Peyer's patch (tissue), 4 donors: ENCODE measurements around the gene KMT2E. TPM values are rescaled to one million over a fixed set of nuclear protein-coding genes. Genes with fewer than 3 reads are reported as not detected.
A peak's percentile ranks its signal among the peaks of the same experiment; 100 is the strongest.
"Not testable (repeated sequence)": the region's sequence is repeated elsewhere in the genome, so short reads cannot be mapped to it uniquely, and the experiment has no call there.

Experiments
- DNase-seq, 3 donors: peaks; one replicate each; pipeline ENCODE4 v3.0.0-alpha.2; 2017 to 2019
- H3K27ac ChIP-seq, 4 donors: fragments of 200-600 bp; sonication (generic); one replicate each; pipeline ENCODE4 v1.5.1; 2016 to 2019
- H3K27me3 ChIP-seq, 2 donors: fragments of 200-600 bp; sonication (generic); one replicate each; pipeline ENCODE4 v1.5.1; 2019
- H3K36me3 ChIP-seq, 3 donors: fragments of 200-600 bp; sonication (generic); one replicate each; pipeline ENCODE4 v1.5.1; 2016 to 2019
- H3K4me1 ChIP-seq, 4 donors: fragments of 200-600 bp; sonication (generic); one replicate each; pipeline ENCODE4 v1.5.1; 2016 to 2019
- H3K4me3 ChIP-seq, 4 donors: fragments of 200-600 bp; sonication (generic); 1 replicate in 3 of 4; 2 replicates in 1 of 4; pipeline ENCODE4 v1.5.1; 2016 to 2019; ENCODE audit warnings: mild to moderate bottlenecking in 1 of 4
- H3K9me3 ChIP-seq, 4 donors: fragments of 200-600 bp; sonication (generic); one replicate each; pipeline ENCODE4 v1.5.1; 2016 to 2019; ENCODE audit warnings: mild to moderate bottlenecking in 1 of 4
- CTCF ChIP-seq, 6 experiments: fragments of 450-650 bp in 4 of 6; fragments of 200-600 bp in 2 of 6; sonication (generic) in 1 of 6; IDR thresholded peaks; one replicate each; pipeline ENCODE4 v1.5.1; 2017 to 2019; ENCODE audit warnings: antibody characterized with exemption in 6 of 6, mild to moderate bottlenecking in 3 of 6, moderate library complexity in 1 of 6
- POLR2A ChIP-seq, 2 donors: fragments of 450-650 bp; IDR thresholded peaks; one replicate each; pipeline ENCODE4 v1.5.1; 2017; ENCODE audit warnings: antibody characterized with exemption in 2 of 2, mild to moderate bottlenecking in 2 of 2, moderate library complexity in 2 of 2
- total RNA-seq, 4 donors: library from RNA; depleted of rRNA; stranded (reverse); fragments of >200 nt; gene quantifications; one replicate each; pipeline ENCODE4 v1.1.0, GENCODE V29; 2016

The KMT2E gene
- total RNA-seq, 4 donors from 2014 or later, result 88.6 to 170 (median 130) TPM

- Histone ChIP-seq H3K27ac (peak overlapping the region; percentile 94 to 99 (median 98)), H3K4me1 (peaks cover 0 to 60% (median 9%) of the 10 kb centered on the region in 4 donors), H3K36me3 (no peaks in the 10 kb centered on the region), H3K4me3 (peak overlapping the region; percentile 61 to 71 (median 68)), H3K27me3 (no peaks in the 10 kb centered on the region), H3K9me3 (no peaks in the 10 kb centered on the region)
- TF ChIP-seq POLR2A (IDR thresholded peaks at IDR 0.05), result peak; percentile 83 to 92
- TF ChIP-seq CTCF (IDR thresholded peaks at IDR 0.05), result peak; percentile 9 to 77 (median 64)
- DNase-seq, result peak; percentile 85 to 95 (median 93)
Measured at GRCh38 chr7:104983578-104984539, 30.1 kb upstream of the KMT2E start.

- no peaks in the 10 kb centered on the region for H3K27me3 ChIP-seq
- H3K9me3 ChIP-seq, result no peaks in the 10 kb centered on the region
- H3K4me3 ChIP-seq, result peak overlapping the region; percentile 61 to 71 (median 68)
- H3K36me3 ChIP-seq, result no peaks in the 10 kb centered on the region
- H3K4me1 ChIP-seq, result peaks cover 0 to 51% (median 9%) of the 10 kb centered on the region in 4 donors
- H3K27ac ChIP-seq, result peak overlapping the region; percentile 94 to 99 (median 98)
- no peak for DNase-seq
- TF ChIP-seq CTCF (IDR thresholded peaks at IDR 0.05), result no peak
- no peak for TF ChIP-seq POLR2A (IDR thresholded peaks at IDR 0.05)
Measured at GRCh38 chr7:104984585-104985258, 29.3 kb upstream of the KMT2E start.

- Histone ChIP-seq H3K27me3 (no peaks in the 10 kb centered on the region), H3K36me3 (no peaks in the 10 kb centered on the region), H3K4me1 (peaks cover 0 to 54% (median 9%) of the 10 kb centered on the region in 4 donors), H3K27ac (peak overlapping the region; percentile 94 to 99 (median 98)), H3K4me3 (no peak overlapping the region), H3K9me3 (no peaks in the 10 kb centered on the region)
- TF ChIP-seq POLR2A (IDR thresholded peaks at IDR 0.05) (no peak), CTCF (IDR thresholded peaks at IDR 0.05) (no peak)
- DNase-seq, result no peak
Measured at GRCh38 chr7:104985259-104985617, 28.8 kb upstream of the KMT2E start.

GRCh38 chr7:104986628-104987259, 27.3 kb upstream of the KMT2E start:
- Histone ChIP-seq H3K27ac (peak overlapping the region in 1 of 4 donors; percentile 44), H3K4me1 (peaks cover 0 to 55% (median 9%) of the 10 kb centered on the region in 4 donors)
- TF ChIP-seq POLR2A (IDR thresholded peaks at IDR 0.05) (no peak), CTCF (IDR thresholded peaks at IDR 0.05) (no peak)

GRCh38 chr7:104987403-104987802, 26.6 kb upstream of the KMT2E start:
- H3K4me1 ChIP-seq, result peaks cover 0 to 48% (median 8%) of the 10 kb centered on the region in 4 donors
- H3K4me3 ChIP-seq, H3K27me3 ChIP-seq, H3K27ac ChIP-seq, DNase-seq, H3K9me3 ChIP-seq, H3K36me3 ChIP-seq: not testable (repeated sequence)

More at GRCh38 chr7:104986628-104987259, 27.3 kb upstream of the KMT2E start:
- Histone ChIP-seq H3K36me3 (peaks cover 0 to 8% (median 0%) of the 10 kb centered on the region in 3 donors), H3K9me3 (no peaks in the 10 kb centered on the region), H3K4me3 (no peak overlapping the region), H3K27me3 (no peaks in the 10 kb centered on the region)
- no peak for DNase-seq
